ENCODE results near the gene PHLDB3.

PHLDB3 gene

DNA sequence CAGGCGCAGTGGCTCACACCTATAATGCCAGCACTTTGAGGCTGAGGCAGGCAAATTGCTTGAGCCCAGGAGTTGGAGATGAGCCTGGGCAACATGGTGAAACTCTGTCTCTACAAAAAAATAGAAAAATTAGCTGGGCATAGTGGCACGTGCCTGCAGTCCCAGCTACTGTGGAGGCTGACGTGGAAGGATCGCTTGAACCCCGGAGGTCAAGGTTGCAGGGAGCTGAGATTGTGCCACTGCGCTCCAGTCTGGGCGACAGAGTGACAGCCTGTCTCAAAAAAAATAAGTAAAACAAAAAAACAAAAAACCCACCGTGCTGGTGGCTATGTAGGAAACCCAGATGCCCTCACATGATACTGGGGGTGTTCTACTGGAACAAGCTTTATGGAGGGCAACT, 16.4 kb downstream of the PHLDB3 start:
- H3K27me3 ChIP-seq (replicated peaks in 2 of 5; ENCODE audit: control insufficient read depth in 4 of 5, insufficient read depth in 5 of 5, low read length in 4 of 5) = no peaks in the 10 kb centered on the region
- ChIA-PET POLR2A (no interaction called here), CTCF (interaction anchor here (0.9 to 2.9 kb wide), 3 partner anchors 16 to 41 kb away, joined by 3 to 10 read pairs (median 6); no protein-coding TSS in a partner anchor)
- H3K36me3 ChIP-seq (ENCODE audit: control insufficient read depth in 4 of 4, insufficient read depth in 4 of 4, low read length in 3 of 4) = peaks cover 0 to 3% (median 0%) of the 10 kb centered on the region in 4 experiments
- no peak overlapping the region for H3K27ac ChIP-seq (ENCODE audit: insufficient read depth in 1 of 2, low read depth in 1 of 2, low read length in 2 of 2, poor library complexity in 1 of 2, severe bottlenecking in 2 of 2)
- no peak for DNase-seq
- WGBS (ENCODE audit: insufficient coverage) = 91% methylated on average over 4 of the region's 8 CpGs
- no peak overlapping the region for H3K4me3 ChIP-seq (ENCODE audit: control insufficient read depth in 1 of 7, extremely low read depth in 1 of 7, insufficient read depth in 4 of 7, low read depth in 2 of 7, low read length in 6 of 7)
- H3K9me3 ChIP-seq (ENCODE audit: control extremely low read depth in 1 of 5, control insufficient read depth in 4 of 5, insufficient read depth in 2 of 5, low read depth in 1 of 5, low read length in 4 of 5) = no peaks in the 10 kb centered on the region
- peaks cover 5 to 32% (median 26%) of the 10 kb centered on the region in 4 experiments for H3K4me1 ChIP-seq (ENCODE audit: control extremely low read depth in 1 of 4, control insufficient read depth in 4 of 4, insufficient read depth in 4 of 4, low read length in 3 of 4)

DNA sequence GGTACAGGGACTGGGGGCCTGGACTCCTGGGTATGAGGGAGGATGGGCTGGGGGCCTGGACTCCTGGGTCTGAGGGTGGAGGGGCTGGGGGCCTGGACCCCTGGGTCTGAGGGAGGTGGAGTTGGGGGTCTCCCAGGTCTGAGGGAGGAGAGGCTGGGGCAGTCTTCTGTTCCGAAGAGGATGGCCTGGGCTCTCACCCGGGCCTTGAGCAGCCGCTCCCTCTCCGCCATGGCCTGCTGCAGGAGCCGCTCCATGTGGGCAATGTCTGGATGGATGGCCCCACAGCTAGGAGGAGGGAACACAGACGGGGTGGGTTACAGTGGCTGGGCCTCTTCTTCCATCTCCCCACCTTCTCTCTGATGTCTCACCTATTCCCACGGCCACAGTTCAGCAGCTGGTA, 18.1 kb downstream of the PHLDB3 start:
- no peaks in the 10 kb centered on the region for H3K27me3 ChIP-seq (replicated peaks in 2 of 5; ENCODE audit: control insufficient read depth in 4 of 5, insufficient read depth in 5 of 5, low read length in 4 of 5)
- H3K4me3 ChIP-seq (ENCODE audit: control insufficient read depth in 1 of 7, extremely low read depth in 1 of 7, insufficient read depth in 4 of 7, low read depth in 2 of 7, low read length in 6 of 7) = no peak overlapping the region
- H3K27ac ChIP-seq (ENCODE audit: insufficient read depth in 1 of 2, low read depth in 1 of 2, low read length in 2 of 2, poor library complexity in 1 of 2, severe bottlenecking in 2 of 2) = no peak overlapping the region
- POLR2A ChIA-PET = no interaction called here
- DNase-seq = no peak
- CTCF ChIA-PET = interaction anchor here (2.9 kb wide), 1 partner anchor 33 kb away, joined by 10 read pairs; no protein-coding TSS in a partner anchor
- H3K9me3 ChIP-seq (ENCODE audit: control extremely low read depth in 1 of 5, control insufficient read depth in 4 of 5, insufficient read depth in 2 of 5, low read depth in 1 of 5, low read length in 4 of 5) = no peaks in the 10 kb centered on the region
- peaks cover 0 to 3% (median 0%) of the 10 kb centered on the region in 4 experiments for H3K36me3 ChIP-seq (ENCODE audit: control insufficient read depth in 4 of 4, insufficient read depth in 4 of 4, low read length in 3 of 4)
- H3K4me1 ChIP-seq (ENCODE audit: control extremely low read depth in 1 of 4, control insufficient read depth in 4 of 4, insufficient read depth in 4 of 4, low read length in 3 of 4) = peaks cover 5 to 32% (median 26%) of the 10 kb centered on the region in 4 experiments
- WGBS (ENCODE audit: insufficient coverage) = 100% methylated on average over 4 of the region's 7 CpGs

DNA sequence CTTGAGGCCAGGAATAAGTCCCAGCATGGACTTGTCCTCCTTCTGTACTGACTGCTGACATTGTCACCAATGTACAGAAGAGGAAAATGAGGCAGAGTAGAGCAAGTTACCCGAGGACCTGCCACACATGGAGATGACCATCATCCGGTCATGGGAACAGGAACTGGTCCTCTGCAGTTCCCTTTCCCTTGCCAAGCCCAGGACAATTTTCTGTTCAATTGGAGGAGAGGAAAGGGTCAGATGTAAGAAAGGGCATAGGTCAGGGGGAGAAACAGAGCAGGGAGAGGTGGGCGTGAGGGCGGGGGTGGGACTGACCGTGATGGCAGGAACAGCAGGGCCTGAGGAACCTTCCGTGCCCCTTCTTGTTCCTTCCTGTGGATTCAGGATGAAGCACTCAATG, 18.6 kb downstream of the PHLDB3 start:
- no peak overlapping the region for H3K27ac ChIP-seq (ENCODE audit: insufficient read depth in 1 of 2, low read depth in 1 of 2, low read length in 2 of 2, poor library complexity in 1 of 2, severe bottlenecking in 2 of 2)
- no peak overlapping the region for H3K4me3 ChIP-seq (ENCODE audit: control insufficient read depth in 1 of 7, extremely low read depth in 1 of 7, insufficient read depth in 4 of 7, low read depth in 2 of 7, low read length in 6 of 7)
- H3K36me3 ChIP-seq (ENCODE audit: control insufficient read depth in 4 of 4, insufficient read depth in 4 of 4, low read length in 3 of 4) = peaks cover 0 to 3% (median 0%) of the 10 kb centered on the region in 4 experiments
- no peak for DNase-seq
- 97% methylated on average over 4 of the region's 6 CpGs for WGBS (ENCODE audit: insufficient coverage)
- ChIA-PET POLR2A (no interaction called here), CTCF (no interaction called here)
- H3K9me3 ChIP-seq (ENCODE audit: control extremely low read depth in 1 of 5, control insufficient read depth in 4 of 5, insufficient read depth in 2 of 5, low read depth in 1 of 5, low read length in 4 of 5) = no peaks in the 10 kb centered on the region
- H3K27me3 ChIP-seq (replicated peaks in 2 of 5; ENCODE audit: control insufficient read depth in 4 of 5, insufficient read depth in 5 of 5, low read length in 4 of 5) = no peaks in the 10 kb centered on the region
- H3K4me1 ChIP-seq (ENCODE audit: control extremely low read depth in 1 of 4, control insufficient read depth in 4 of 4, insufficient read depth in 4 of 4, low read length in 3 of 4) = peaks cover 5 to 32% (median 26%) of the 10 kb centered on the region in 4 experiments

DNA sequence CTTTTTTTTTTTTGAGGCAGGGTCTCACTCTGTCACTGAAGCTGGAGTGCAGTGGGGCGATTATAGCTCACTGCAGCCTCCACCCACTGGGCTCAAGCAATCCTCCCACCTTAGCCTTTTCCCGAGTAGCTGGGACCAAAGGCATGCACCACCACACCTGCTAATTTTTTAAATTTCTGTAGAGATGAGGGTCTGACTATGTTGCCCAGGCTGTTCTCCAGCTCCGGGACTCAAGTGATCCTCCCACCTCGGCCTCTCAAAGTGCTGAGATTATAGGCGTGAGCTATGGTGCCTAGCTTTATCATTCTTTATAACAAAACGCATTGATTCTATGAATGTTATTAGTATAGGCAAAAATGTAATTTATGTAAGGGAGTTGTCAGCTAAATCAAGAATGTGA, 21.3 kb downstream of the PHLDB3 start:
- Histone ChIP-seq H3K9me3 (ENCODE audit: control extremely low read depth in 1 of 5, control insufficient read depth in 4 of 5, insufficient read depth in 2 of 5, low read depth in 1 of 5, low read length in 4 of 5) (no peaks in the 10 kb centered on the region), H3K27me3 (replicated peaks in 2 of 5; ENCODE audit: control insufficient read depth in 4 of 5, insufficient read depth in 5 of 5, low read length in 4 of 5) (no peaks in the 10 kb centered on the region), H3K4me1 (ENCODE audit: control extremely low read depth in 1 of 4, control insufficient read depth in 4 of 4, insufficient read depth in 4 of 4, low read length in 3 of 4) (peaks cover 5 to 19% (median 16%) of the 10 kb centered on the region in 4 experiments), H3K27ac (ENCODE audit: insufficient read depth in 1 of 2, low read depth in 1 of 2, low read length in 2 of 2, poor library complexity in 1 of 2, severe bottlenecking in 2 of 2) (no peak overlapping the region), H3K36me3 (ENCODE audit: control insufficient read depth in 4 of 4, insufficient read depth in 4 of 4, low read length in 3 of 4) (peaks cover 0 to 5% (median 0%) of the 10 kb centered on the region in 4 experiments), H3K4me3 (ENCODE audit: control insufficient read depth in 1 of 7, extremely low read depth in 1 of 7, insufficient read depth in 4 of 7, low read depth in 2 of 7, low read length in 6 of 7) (no peak overlapping the region)
- CTCF ChIA-PET = interaction anchor here (0.7 to 1.8 kb wide), 5 partner anchors 9 to 35 kb away, joined by 3 to 4 read pairs (median 4); no protein-coding TSS in a partner anchor
- DNase-seq = no peak
- POLR2A ChIA-PET = no interaction called here
- 100% methylated on average over 1 of the region's 6 CpGs for WGBS (ENCODE audit: insufficient coverage)

DNA sequence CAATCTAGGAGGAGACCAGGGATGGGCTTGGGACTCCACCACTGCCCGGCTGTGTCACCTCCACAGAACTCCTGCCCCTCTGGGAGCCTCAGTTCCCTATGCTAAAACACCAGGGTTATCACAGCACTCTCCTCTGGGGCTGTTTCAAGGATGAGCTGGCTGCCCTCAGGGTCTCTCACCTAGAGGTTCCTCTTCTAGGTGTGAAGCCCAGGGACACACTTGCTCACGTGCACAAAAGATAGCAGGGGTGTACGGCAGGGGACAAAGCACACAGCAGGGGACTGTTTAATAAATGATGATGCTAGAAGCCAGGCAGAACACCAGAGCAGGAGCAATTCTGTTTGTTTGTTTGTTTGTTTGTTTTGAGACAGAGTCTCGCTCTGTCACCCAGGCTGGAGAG, 22.4 kb downstream of the PHLDB3 start:
- CTCF ChIA-PET = no interaction called here
- no peak overlapping the region for H3K27ac ChIP-seq (ENCODE audit: insufficient read depth in 1 of 2, low read depth in 1 of 2, low read length in 2 of 2, poor library complexity in 1 of 2, severe bottlenecking in 2 of 2)
- WGBS (ENCODE audit: insufficient coverage) = 100% methylated on average over 2 of the region's 4 CpGs
- H3K27me3 ChIP-seq (replicated peaks in 2 of 5; ENCODE audit: control insufficient read depth in 4 of 5, insufficient read depth in 5 of 5, low read length in 4 of 5) = no peaks in the 10 kb centered on the region
- peaks cover 0 to 9% (median 7%) of the 10 kb centered on the region in 4 experiments for H3K4me1 ChIP-seq (ENCODE audit: control extremely low read depth in 1 of 4, control insufficient read depth in 4 of 4, insufficient read depth in 4 of 4, low read length in 3 of 4)
- POLR2A ChIA-PET = no interaction called here
- H3K4me3 ChIP-seq (ENCODE audit: control insufficient read depth in 1 of 7, extremely low read depth in 1 of 7, insufficient read depth in 4 of 7, low read depth in 2 of 7, low read length in 6 of 7) = no peak overlapping the region
- DNase-seq = no peak
- peaks cover 0 to 10% (median 1%) of the 10 kb centered on the region in 4 experiments for H3K36me3 ChIP-seq (ENCODE audit: control insufficient read depth in 4 of 4, insufficient read depth in 4 of 4, low read length in 3 of 4)
- H3K9me3 ChIP-seq (ENCODE audit: control extremely low read depth in 1 of 5, control insufficient read depth in 4 of 5, insufficient read depth in 2 of 5, low read depth in 1 of 5, low read length in 4 of 5) = no peaks in the 10 kb centered on the region

DNA sequence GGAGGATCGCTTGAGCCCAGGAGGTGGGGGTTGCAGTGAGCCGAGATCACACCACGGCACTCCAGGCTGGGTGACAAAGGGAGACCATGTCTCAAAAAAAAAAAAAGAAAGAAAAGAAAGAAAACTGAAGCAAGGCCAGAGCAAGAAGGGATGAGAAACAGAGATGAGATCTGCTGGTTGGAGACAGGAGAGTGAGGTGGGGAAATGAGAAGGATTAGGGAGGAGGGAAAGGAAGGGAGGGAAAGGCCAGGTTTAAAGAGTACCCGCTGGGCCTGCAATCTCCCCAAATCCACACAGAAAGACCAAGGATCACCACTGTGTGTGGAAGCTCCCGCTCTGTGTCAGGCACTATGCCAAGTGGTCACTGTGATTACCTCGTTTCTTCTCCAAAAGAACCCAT, 22.8 kb downstream of the PHLDB3 start:
- 96% methylated on average over 3 of the region's 6 CpGs for WGBS (ENCODE audit: insufficient coverage)
- Histone ChIP-seq H3K27me3 (replicated peaks in 2 of 5; ENCODE audit: control insufficient read depth in 4 of 5, insufficient read depth in 5 of 5, low read length in 4 of 5) (no peaks in the 10 kb centered on the region), H3K27ac (ENCODE audit: insufficient read depth in 1 of 2, low read depth in 1 of 2, low read length in 2 of 2, poor library complexity in 1 of 2, severe bottlenecking in 2 of 2) (no peak overlapping the region), H3K36me3 (ENCODE audit: control insufficient read depth in 4 of 4, insufficient read depth in 4 of 4, low read length in 3 of 4) (peaks cover 0 to 10% (median 1%) of the 10 kb centered on the region in 4 experiments), H3K4me3 (ENCODE audit: control insufficient read depth in 1 of 7, extremely low read depth in 1 of 7, insufficient read depth in 4 of 7, low read depth in 2 of 7, low read length in 6 of 7) (no peak overlapping the region), H3K9me3 (ENCODE audit: control extremely low read depth in 1 of 5, control insufficient read depth in 4 of 5, insufficient read depth in 2 of 5, low read depth in 1 of 5, low read length in 4 of 5) (no peaks in the 10 kb centered on the region), H3K4me1 (ENCODE audit: control extremely low read depth in 1 of 4, control insufficient read depth in 4 of 4, insufficient read depth in 4 of 4, low read length in 3 of 4) (peaks cover 0 to 4% (median 2%) of the 10 kb centered on the region in 4 experiments)
- DNase-seq = no peak
- CTCF ChIA-PET = no interaction called here
- POLR2A ChIA-PET = no interaction called here

DNA sequence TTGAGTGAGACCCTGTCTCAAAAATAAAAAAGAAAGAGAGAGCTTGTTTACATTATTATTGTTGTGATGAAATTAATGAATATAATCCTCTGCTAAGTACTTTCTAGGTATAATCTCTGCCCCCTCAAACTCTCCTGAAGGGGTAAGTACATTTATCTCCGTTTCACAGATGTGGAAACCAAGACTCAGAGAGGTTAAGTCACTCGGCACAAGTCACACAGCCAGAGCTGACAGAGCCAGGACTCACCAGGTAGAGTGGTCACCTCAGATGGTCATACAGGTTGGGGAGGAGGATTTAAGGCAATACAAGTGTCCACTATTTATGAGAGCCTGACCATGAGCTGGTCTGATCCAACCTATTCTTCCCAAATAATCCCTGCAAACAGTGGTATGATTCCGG, 24.0 kb downstream of the PHLDB3 start:
- H3K4me3 ChIP-seq (ENCODE audit: control insufficient read depth in 1 of 7, extremely low read depth in 1 of 7, insufficient read depth in 4 of 7, low read depth in 2 of 7, low read length in 6 of 7) = no peak overlapping the region
- peaks cover 0 to 10% (median 1%) of the 10 kb centered on the region in 4 experiments for H3K36me3 ChIP-seq (ENCODE audit: control insufficient read depth in 4 of 4, insufficient read depth in 4 of 4, low read length in 3 of 4)
- 96% methylated on average over 3 of the region's 3 CpGs for WGBS (ENCODE audit: insufficient coverage)
- H3K27ac ChIP-seq (ENCODE audit: insufficient read depth in 1 of 2, low read depth in 1 of 2, low read length in 2 of 2, poor library complexity in 1 of 2, severe bottlenecking in 2 of 2) = no peak overlapping the region
- no peaks in the 10 kb centered on the region for H3K9me3 ChIP-seq (ENCODE audit: control extremely low read depth in 1 of 5, control insufficient read depth in 4 of 5, insufficient read depth in 2 of 5, low read depth in 1 of 5, low read length in 4 of 5)
- ChIA-PET POLR2A (no interaction called here), CTCF (interaction anchor here (1.0 to 1.8 kb wide), 5 partner anchors 13 to 49 kb away, joined by 3 to 4 read pairs (median 4); partner anchors contain the start of gene PHLDB3)
- H3K27me3 ChIP-seq (replicated peaks in 2 of 5; ENCODE audit: control insufficient read depth in 4 of 5, insufficient read depth in 5 of 5, low read length in 4 of 5) = no peaks in the 10 kb centered on the region
- peaks cover 0 to 2% (median under 1%) of the 10 kb centered on the region in 4 experiments for H3K4me1 ChIP-seq (ENCODE audit: control extremely low read depth in 1 of 4, control insufficient read depth in 4 of 4, insufficient read depth in 4 of 4, low read length in 3 of 4)
- no peak for DNase-seq

Data from common myeloid progenitor, CD34-positive (primary cell).